T-helper 17 cell (primary cell): ENCODE measurements around the gene RPL14. TPM values are rescaled to one million over a fixed set of nuclear protein-coding genes. Genes with fewer than 3 reads are reported as not detected.

ENCODE experiments used
- ATAC-seq: fragments of 150-1000 bp; cut with Tn5 transposase; 2 replicates; pipeline ENCODE4 v1.10.0; 2021; ENCODE audit warnings: mild to moderate bottlenecking, moderate library complexity
- DNase-seq, 3 donors: peaks; one replicate each; pipeline versions ENCODE4 v3.0.0 to v3.0.0-alpha.2; 2020 to 2021
- H3K9me3 ChIP-seq: one replicate; pipeline ENCODE4 v1.7.0; 2013; ENCODE audit warnings: low read length, mild to moderate bottlenecking; ENCODE audit not compliant: control insufficient read depth, poor library complexity, severe bottlenecking
- H3K27ac Mint-ChIP-seq: one replicate; pipeline ENCODE4 v1.8.0; 2022; ENCODE audit warnings: mild to moderate bottlenecking, moderate library complexity, mixed read lengths
- H3K27me3 Mint-ChIP-seq: one replicate; pipeline ENCODE4 v1.8.0; 2022; ENCODE audit warnings: mixed read lengths
- H3K36me3 Mint-ChIP-seq: one replicate; pipeline ENCODE4 v1.8.0; 2022; ENCODE audit warnings: low read depth, mixed read lengths
- H3K4me1 Mint-ChIP-seq: one replicate; pipeline ENCODE4 v1.8.0; 2022; ENCODE audit warnings: mild to moderate bottlenecking, mixed read lengths
- H3K4me3 Mint-ChIP-seq: one replicate; pipeline ENCODE4 v1.8.0; 2022; ENCODE audit warnings: mild to moderate bottlenecking, moderate library complexity, mixed read lengths
- total RNA-seq, 4 donors: library from RNA in 2 of 4; stranded (reverse) in 2 of 4; gene quantifications; one replicate each; pipeline ENCODE4 v1.2.3 and lab custom pipeline; 2022 to 2026

RPL14 gene
- total RNA-seq, result 1,000 to 10,000 TPM; 2,732 to 3,433 TPM
- total RNA-seq (lab: John Stamatoyannopoulos, UW), result 814 to 941 reads per million in 2 donors

GRCh38 chr3:40456940-40457823 is at the start of gene RPL14:
RPL14 (plus strand) TSS chr3:40457339; CDS start chr3:40457472, 133 bp downstream.
- DNase-seq (peak; percentile 86 to 88 (median 88)), ATAC-seq (peak; percentile 74)
- Mint-ChIP-seq H3K36me3 (peaks cover 2% of the 10 kb centered on the region), H3K4me3 (peak within 1 kb of the TSS; percentile 89), H3K27me3 (no peaks in the 10 kb centered on the region), H3K4me1 (peaks cover 29% of the 10 kb centered on the region), H3K27ac (peak within 1 kb of the TSS; percentile 95)
- no peaks in the 10 kb centered on the region for H3K9me3 ChIP-seq

DNA sequence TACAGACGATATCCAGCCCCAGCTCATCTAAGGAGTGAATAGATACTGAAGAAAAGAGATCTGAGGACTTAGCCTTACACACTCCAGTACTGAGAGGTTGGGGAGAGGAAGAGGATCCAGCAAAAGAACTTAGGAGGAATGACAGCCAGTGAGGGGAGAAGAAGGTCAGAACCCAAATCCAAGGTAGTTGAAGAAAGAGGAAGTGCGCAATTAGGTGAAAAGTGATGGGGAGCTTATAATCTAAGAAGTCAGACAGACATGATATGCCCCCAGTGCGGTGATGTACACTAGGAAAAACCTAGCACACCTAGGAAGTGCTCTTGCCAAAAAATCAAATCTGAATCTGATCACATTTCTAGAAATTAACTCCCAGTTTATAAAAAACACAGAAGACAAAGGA is 49.5 kb upstream of the RPL14 start:
- ATAC-seq (no peak), DNase-seq (no peak)
- H3K9me3 ChIP-seq, result no peaks in the 10 kb centered on the region
- Mint-ChIP-seq H3K4me3 (no peak overlapping the region), H3K27me3 (no peaks in the 10 kb centered on the region), H3K36me3 (peaks cover 2% of the 10 kb centered on the region), H3K27ac (no peak overlapping the region), H3K4me1 (peaks cover 2% of the 10 kb centered on the region)

DNA sequence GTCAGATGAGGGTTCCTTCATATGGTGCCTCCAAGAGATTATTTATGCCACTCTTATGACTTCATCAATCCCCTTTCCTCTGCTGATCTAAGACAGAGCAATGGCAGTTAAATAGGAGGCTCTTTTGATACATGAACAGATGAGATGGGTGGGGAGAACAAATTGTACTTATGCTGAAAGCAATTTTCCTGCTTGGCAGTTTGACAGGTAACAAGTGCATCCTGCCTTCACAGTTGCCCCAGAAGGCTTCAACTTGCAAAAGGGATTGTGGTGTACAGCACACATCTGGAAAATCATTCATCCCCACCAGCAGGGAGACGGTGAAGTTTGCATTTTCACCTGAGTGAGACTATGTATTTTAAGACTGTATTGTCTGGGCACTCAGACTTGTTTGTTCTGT is 42.9 kb upstream of the RPL14 start:
- peaks cover 8% of the 10 kb centered on the region for H3K4me1 Mint-ChIP-seq
- H3K36me3 Mint-ChIP-seq, result peaks cover 2% of the 10 kb centered on the region
- no peak overlapping the region for H3K27ac Mint-ChIP-seq
- DNase-seq, result no peak
- H3K4me3 Mint-ChIP-seq, result no peak overlapping the region
- ATAC-seq, result no peak
- no peaks in the 10 kb centered on the region for H3K27me3 Mint-ChIP-seq
- H3K9me3 ChIP-seq, result no peaks in the 10 kb centered on the region

DNA sequence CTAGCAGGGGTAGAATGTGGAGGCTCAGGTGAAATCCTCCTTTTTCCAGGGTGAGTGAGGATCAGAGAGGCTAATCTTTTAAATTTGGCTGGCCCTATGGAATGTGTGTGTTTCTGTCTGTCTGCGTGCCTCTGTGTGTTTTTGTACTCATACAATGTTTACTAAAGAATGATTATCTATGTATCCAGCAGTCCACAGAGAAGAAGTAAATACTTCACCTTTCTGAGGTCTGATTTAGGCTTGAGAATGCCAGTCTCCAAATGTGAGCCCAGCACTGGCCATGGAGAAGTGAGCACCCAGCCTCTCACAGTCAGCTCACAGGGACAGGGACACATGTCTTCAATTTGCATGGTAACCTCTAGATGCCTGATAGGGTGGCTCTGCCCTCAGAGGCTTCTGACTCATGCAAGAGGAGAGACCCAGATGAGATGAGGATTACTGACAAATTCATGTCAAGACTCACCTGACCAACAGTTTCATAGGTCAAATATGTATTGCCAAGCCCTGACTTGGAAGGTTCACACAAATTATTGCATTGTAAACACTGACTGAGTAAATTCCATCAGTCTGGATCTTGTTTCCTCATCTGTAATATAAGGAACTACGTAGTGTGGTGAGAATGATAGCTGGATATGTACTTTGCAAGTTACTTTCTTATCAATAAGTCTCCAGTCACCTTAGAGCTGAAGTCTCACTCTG is 39.1 kb upstream of the RPL14 start:
- no peak overlapping the region for H3K27ac Mint-ChIP-seq
- no peak for DNase-seq
- no peaks in the 10 kb centered on the region for H3K9me3 ChIP-seq
- H3K27me3 Mint-ChIP-seq, result no peaks in the 10 kb centered on the region
- no peak for ATAC-seq
- no peaks in the 10 kb centered on the region for H3K36me3 Mint-ChIP-seq
- peaks cover 6% of the 10 kb centered on the region for H3K4me1 Mint-ChIP-seq
- H3K4me3 Mint-ChIP-seq, result no peak overlapping the region

DNA sequence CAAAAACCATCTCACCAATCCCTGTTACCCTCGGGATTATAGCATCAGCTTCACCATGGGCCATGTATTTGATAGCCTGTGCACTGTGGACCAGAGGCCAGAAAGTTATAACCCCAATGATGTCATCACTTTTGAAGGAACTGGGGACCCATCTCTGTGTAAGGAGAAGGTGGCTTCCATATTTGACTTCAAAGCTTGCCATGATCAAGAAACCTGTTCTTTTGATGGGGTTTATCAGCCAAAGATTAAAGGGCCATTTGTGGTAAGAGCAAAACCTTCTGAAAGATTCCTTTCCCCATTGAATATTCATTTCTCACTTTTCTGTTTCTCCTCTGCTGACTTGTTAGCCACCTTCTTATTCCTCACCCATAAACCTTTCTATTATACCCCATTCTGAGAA is 34.3 kb upstream of the RPL14 start:
- H3K36me3 Mint-ChIP-seq, result peaks cover 2% of the 10 kb centered on the region
- DNase-seq, result no peak
- peaks cover under 1% of the 10 kb centered on the region for H3K4me1 Mint-ChIP-seq
- no peak overlapping the region for H3K4me3 Mint-ChIP-seq
- H3K27ac Mint-ChIP-seq, result no peak overlapping the region
- no peaks in the 10 kb centered on the region for H3K27me3 Mint-ChIP-seq
- ATAC-seq, result no peak
- no peaks in the 10 kb centered on the region for H3K9me3 ChIP-seq

GRCh38 chr3:40427045-40427669 is 30.0 kb upstream of the RPL14 start:
- DNase-seq (no peak), ATAC-seq (no peak)
- Mint-ChIP-seq H3K36me3 (peaks cover 8% of the 10 kb centered on the region), H3K27ac (no peak overlapping the region), H3K4me1 (no peaks in the 10 kb centered on the region), H3K27me3 (no peaks in the 10 kb centered on the region), H3K4me3 (no peak overlapping the region)
- H3K9me3 ChIP-seq, result no peaks in the 10 kb centered on the region

DNA sequence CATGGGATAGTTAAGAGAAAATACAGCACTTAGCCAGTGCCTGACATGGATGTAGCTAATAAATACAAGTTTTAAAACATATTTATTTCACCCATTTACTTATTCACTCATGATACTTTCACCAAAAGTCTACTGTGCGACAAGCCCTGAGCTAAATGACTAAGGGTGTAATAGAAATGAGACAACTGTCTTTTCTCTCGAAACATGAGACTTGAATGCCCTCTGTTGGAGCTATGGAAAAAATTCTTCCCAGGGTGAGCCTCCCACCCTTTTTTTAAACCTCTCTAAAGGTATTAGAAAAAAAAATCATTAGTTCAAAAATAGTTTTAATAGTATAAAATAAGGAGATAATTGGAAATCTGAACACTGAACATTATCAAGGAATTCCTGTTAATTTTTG is 24.3 kb upstream of the RPL14 start:
- DNase-seq (no peak), ATAC-seq (no peak)
- H3K9me3 ChIP-seq, result no peaks in the 10 kb centered on the region
- no peaks in the 10 kb centered on the region for H3K27me3 Mint-ChIP-seq
- peaks cover 13% of the 10 kb centered on the region for H3K36me3 Mint-ChIP-seq
- H3K4me1 Mint-ChIP-seq, result peaks cover 6% of the 10 kb centered on the region
- H3K4me3 Mint-ChIP-seq, result no peak overlapping the region
- no peak overlapping the region for H3K27ac Mint-ChIP-seq

DNA sequence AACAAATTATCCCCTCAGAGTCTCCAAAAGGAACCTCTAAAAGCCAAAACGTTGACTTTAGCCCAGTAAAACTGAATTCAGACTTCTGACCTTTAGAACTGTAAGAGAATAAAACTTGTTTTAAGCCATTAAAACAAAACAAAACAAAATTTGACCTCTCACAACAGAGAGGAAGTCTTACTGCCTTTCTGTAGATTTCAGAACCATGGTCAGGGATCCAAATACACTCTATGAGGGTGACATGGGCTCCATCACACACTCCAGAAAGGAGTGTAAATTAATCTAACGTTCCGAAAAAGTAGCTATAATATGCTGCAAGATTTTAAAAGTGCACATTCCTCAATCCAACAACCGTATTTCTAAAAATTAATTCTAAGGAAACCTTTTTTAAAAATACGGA is 19.2 kb upstream of the RPL14 start:
- no peaks in the 10 kb centered on the region for H3K9me3 ChIP-seq
- Mint-ChIP-seq H3K4me1 (peaks cover 6% of the 10 kb centered on the region), H3K36me3 (peaks cover 7% of the 10 kb centered on the region), H3K4me3 (no peak overlapping the region), H3K27me3 (no peaks in the 10 kb centered on the region), H3K27ac (no peak overlapping the region)
- no peak for DNase-seq
- ATAC-seq, result no peak

- DNase-seq, result no peak
- Mint-ChIP-seq H3K27ac (no peak overlapping the region), H3K4me1 (peaks cover 2% of the 10 kb centered on the region), H3K4me3 (no peak overlapping the region), H3K36me3 (peaks cover 9% of the 10 kb centered on the region), H3K27me3 (no peaks in the 10 kb centered on the region)
- H3K9me3 ChIP-seq, result no peaks in the 10 kb centered on the region
- no peak for ATAC-seq
Observed at GRCh38 chr3:40445062-40445461, 12.1 kb upstream of the RPL14 start.

GRCh38 chr3:40445880-40446279 is 11.3 kb upstream of the RPL14 start:
- no peaks in the 10 kb centered on the region for H3K9me3 ChIP-seq
- Mint-ChIP-seq H3K27me3 (no peaks in the 10 kb centered on the region), H3K4me3 (no peak overlapping the region), H3K4me1 (peaks cover 4% of the 10 kb centered on the region), H3K36me3 (peaks cover 12% of the 10 kb centered on the region), H3K27ac (peak overlapping the region; percentile 84)
- DNase-seq (no peak), ATAC-seq (no peak)

DNA sequence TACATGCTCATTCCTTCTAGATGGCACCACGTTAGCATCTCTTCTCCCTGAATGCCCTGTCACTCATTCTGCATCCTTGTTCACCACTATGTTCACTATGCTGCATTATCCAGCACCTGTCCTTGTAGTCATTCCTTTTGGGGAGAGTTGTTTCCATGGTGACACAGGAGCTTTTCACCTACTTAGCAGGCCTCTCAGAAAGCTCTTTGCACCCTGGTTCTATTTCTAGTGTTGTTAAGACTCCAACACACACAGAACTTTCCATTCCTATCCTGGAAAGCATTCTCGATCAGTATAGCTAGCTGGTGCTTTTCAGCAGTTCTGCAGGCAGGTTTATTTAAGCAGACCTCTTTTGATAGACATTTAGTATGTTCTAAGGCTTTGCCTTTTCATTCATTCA is 6.7 kb upstream of the RPL14 start:
- no peak for DNase-seq
- H3K9me3 ChIP-seq, result no peaks in the 10 kb centered on the region
- Mint-ChIP-seq H3K27me3 (no peaks in the 10 kb centered on the region), H3K27ac (no peak overlapping the region), H3K4me1 (peaks cover 15% of the 10 kb centered on the region), H3K36me3 (peaks cover 12% of the 10 kb centered on the region), H3K4me3 (no peak overlapping the region)
- no peak for ATAC-seq

DNA sequence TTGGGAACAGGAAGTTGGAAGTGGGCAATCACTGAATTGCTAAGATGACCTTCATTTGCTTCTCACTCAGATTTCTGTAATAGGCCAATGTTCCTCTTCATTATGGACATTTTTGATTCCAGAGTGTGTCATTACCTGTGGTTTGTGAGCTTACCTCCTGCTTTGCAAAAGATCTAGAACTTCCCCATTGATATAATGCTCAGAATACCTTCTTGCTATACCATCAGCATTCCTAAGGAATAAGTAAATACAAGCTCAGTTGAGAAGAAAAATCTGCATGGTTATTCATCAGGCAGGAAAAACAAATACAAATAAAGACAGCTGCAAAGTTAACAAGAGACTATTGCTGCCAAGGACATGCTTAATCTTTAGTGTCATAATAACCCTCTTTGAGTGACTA is 5.6 kb upstream of the RPL14 start:
- no peaks in the 10 kb centered on the region for H3K9me3 ChIP-seq
- peaks cover 6% of the 10 kb centered on the region for H3K36me3 Mint-ChIP-seq
- no peak for DNase-seq
- H3K4me3 Mint-ChIP-seq, result no peak overlapping the region
- peaks cover 15% of the 10 kb centered on the region for H3K4me1 Mint-ChIP-seq
- peak overlapping the region; percentile 97 for H3K27ac Mint-ChIP-seq
- no peak for ATAC-seq
- no peaks in the 10 kb centered on the region for H3K27me3 Mint-ChIP-seq

GRCh38 chr3:40452057-40452456 is 5.1 kb upstream of the RPL14 start:
- H3K4me3 Mint-ChIP-seq, result peak overlapping the region; percentile 94
- no peaks in the 10 kb centered on the region for H3K9me3 ChIP-seq
- no peak for ATAC-seq
- H3K27me3 Mint-ChIP-seq, result no peaks in the 10 kb centered on the region
- H3K4me1 Mint-ChIP-seq, result peaks cover 20% of the 10 kb centered on the region
- DNase-seq, result no peak
- H3K36me3 Mint-ChIP-seq, result peaks cover 8% of the 10 kb centered on the region
- peak overlapping the region; percentile 97 for H3K27ac Mint-ChIP-seq
